ENCODE measurements around the gene CDC42EP1.

DNA sequence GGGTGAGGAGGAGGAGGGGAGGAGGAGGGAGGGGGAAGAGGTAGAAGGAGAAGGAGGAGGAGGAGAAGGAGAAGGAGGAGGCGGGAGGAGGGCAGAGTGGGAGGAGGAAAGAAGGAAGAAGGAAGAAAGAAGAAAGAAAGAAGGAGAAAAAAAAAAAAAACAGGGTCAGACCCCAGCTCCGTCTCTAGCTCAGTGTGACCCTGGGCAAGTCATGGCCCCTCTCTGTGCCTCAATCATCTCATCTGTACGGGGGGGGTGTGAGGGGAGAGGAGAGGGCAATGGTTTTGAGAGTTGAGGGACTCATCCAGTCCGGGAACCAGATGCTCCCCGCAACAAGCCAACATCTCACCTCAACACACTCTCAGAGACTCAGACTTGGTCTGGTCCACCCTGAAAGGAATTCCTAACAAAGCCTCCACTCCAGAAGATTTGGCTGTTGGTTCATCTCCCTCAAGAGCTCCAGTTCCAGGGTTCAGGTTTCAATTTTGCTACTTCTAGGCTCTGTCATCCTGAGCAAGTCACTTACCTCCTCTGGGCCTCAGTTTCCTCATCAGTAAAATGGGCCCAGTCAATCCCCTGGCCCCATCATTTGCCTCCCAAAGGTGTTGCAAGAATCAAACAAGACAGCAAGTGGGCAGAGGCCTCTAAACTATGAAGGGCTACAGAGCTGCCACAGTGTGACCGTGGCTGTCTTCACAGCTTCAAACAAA, 48.7 kb upstream of the CDC42EP1 start:
- TF ChIP-seq, protein P1, sequence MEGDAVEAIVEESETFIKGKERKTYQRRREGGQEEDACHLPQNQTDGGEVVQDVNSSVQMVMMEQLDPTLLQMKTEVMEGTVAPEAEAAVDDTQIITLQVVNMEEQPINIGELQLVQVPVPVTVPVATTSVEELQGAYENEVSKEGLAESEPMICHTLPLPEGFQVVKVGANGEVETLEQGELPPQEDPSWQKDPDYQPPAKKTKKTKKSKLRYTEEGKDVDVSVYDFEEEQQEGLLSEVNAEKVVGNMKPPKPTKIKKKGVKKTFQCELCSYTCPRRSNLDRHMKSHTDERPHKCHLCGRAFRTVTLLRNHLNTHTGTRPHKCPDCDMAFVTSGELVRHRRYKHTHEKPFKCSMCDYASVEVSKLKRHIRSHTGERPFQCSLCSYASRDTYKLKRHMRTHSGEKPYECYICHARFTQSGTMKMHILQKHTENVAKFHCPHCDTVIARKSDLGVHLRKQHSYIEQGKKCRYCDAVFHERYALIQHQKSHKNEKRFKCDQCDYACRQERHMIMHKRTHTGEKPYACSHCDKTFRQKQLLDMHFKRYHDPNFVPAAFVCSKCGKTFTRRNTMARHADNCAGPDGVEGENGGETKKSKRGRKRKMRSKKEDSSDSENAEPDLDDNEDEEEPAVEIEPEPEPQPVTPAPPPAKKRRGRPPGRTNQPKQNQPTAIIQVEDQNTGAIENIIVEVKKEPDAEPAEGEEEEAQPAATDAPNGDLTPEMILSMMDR (IDR thresholded peaks at IDR 0.05): no peak
- TF ChIP-seq POLR2A (IDR thresholded peaks at IDR 0.05): no peak
